Measurements from ENCODE around the gene STAC2. TPM values are rescaled to one million over a fixed set of nuclear protein-coding genes. Genes with fewer than 3 reads are reported as not detected.

The STAC2 gene
- total and polyA plus RNA-seq, 9 of the 15 experiments (the other 6 are each of a cell fraction or from before 2014, with no cell fraction given) = not detected

- TF ChIP-seq CREM (IDR thresholded peaks at IDR 0.05; ENCODE audit: low read depth) (peak; percentile 89), ELF4 (CRISPR knock-in tag; IDR thresholded peaks at IDR 0.05) (no peak), NCOA2 (IDR thresholded peaks at IDR 0.05; ENCODE audit: partially characterized antibody in 2 of 2) (no peak), CTCFL (IDR thresholded peaks at IDR 0.05; ENCODE audit: borderline replicate concordance, insufficient read depth, low read depth, low read length, poor library complexity, severe bottlenecking) (peak; percentile 70), SAP30 (IDR thresholded peaks at IDR 0.05; ENCODE audit: borderline replicate concordance, insufficient read depth, low read depth, low read length, poor library complexity, severe bottlenecking) (no peak), CEBPZ (IDR thresholded peaks at IDR 0.05; ENCODE audit: borderline replicate concordance, low read depth, low read length) (no peak), CBX3 (IDR thresholded peaks at IDR 0.05; ENCODE audit: borderline replicate concordance in 1 of 2, low read length in 2 of 2) (no peak), MCM2 (IDR thresholded peaks at IDR 0.05; ENCODE audit: low read depth) (no peak), ZNF143 (CRISPR knock-in tag; IDR thresholded peaks at IDR 0.05) (no peak), MAZ (CRISPR knock-in tag; conservative IDR thresholded peaks at IDR 0.05 in 1 of 2, IDR thresholded peaks at IDR 0.05 in 1 of 2) (peak in 1 of 2 experiments; percentile 32; a peak in 1 of 4 replicates), GABPB1 (CRISPR knock-in tag; IDR thresholded peaks at IDR 0.05) (no peak), ATF1 (CRISPR knock-in tag; IDR thresholded peaks at IDR 0.05) (no peak), ATF1 (tag; IDR thresholded peaks at IDR 0.05) (peak; percentile 40; the same call in 1 of the 2 replicates), HMG20B (CRISPR knock-in tag; IDR thresholded peaks at IDR 0.05) (no peak), HDAC8 (tag; IDR thresholded peaks at IDR 0.05) (no peak)
- TF ChIP-seq, protein P1, sequence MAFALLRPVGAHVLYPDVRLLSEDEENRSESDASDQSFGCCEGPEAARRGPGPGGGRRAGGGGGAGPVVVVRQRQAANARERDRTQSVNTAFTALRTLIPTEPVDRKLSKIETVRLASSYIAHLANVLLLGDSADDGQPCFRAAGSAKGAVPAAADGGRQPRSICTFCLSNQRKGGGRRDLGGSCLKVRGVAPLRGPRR (CRISPR knock-in tag; IDR thresholded peaks at IDR 0.05) = no peak
- TF ChIP-seq, protein P2, sequence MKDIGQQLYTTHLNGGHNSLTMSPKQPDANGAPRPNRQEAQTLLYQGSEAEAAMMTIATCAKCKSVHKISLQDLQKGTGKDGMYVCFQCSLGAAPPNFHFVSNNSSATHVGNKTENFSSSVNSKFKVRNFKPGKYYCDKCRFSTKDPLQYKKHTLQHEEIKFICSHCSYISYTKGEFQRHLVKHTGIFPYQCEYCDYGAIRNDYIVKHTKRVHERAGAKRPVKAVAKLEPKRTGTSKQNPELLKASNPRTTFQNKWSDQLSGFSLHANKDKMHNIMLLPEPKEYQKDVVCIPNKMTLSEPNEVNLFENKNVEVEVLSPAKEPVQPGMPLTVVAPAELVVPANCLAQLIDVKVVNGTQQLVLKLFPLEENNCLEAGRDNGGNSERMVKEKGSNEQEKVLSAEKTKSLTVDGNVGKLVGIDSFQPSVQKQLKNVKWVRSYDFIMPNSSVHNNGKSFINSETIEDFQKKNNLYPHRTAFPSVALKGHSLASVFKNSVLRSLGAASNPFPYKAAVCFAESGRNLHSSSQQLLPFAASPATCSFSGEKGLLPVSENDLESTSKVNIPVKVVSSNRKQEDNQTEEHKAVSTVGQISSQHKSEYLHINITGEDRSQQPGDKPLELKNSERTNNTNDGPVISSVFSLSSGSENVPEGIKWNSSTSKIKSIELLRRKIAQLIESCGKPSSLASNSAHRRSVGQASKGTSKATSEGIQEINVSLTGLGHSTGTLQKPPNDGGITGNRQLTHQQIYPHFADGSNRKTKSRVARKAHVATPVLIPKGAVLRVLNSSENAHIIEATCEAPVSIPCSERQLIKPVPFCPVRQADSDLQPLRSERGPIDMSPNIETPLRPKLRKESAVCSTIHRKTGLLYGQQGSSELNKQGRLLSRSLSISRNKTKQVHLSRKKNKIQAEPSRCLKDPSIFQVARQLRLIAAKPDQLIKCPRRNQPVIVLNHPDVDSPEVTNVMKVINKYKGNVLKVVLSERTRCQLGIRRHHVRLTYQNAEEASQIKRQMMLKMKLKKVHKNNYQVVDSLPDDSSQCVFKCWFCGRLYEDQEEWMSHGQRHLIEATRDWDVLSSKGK (CRISPR knock-in tag; IDR thresholded peaks at IDR 0.05) = no peak
Measured at GRCh38 chr17:39194089-39194984, 31.4 kb downstream of the STAC2 start (continued).

Measured in K562 (cell line).